ENCODE results near the gene SLC9A7.

SLC9A7 gene

DNA sequence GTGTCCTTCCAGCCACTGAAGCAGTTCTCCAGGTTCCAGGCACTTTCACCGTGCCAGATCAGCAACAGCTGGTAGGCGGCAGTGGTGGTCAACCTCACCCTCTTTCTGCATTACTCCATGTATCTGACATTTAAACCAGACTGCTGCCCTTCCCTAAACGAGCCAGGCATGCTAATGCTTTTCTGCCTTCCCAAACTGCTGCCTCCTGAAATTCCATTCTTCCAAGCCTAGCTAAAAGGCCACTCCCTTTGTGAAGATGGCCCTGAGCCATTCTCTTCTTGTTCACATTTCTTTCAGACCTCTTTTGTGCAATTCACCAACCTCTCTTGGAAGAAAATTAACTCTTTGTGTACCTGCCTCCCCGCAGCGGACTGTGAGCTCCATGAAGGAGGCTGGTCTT is 111.7 kb downstream of the SLC9A7 start:
- H3K4me3 ChIP-seq (ENCODE audit: low read length): no peak overlapping the region
- peaks cover 32% of the 10 kb centered on the region for H3K4me1 ChIP-seq (ENCODE audit: insufficient read depth, low read length)
- H3K36me3 ChIP-seq (ENCODE audit: insufficient read depth, low read length): no peaks in the 10 kb centered on the region
- H2AFZ ChIP-seq (ENCODE audit: low read depth, low read length): no peak overlapping the region
- H3K9me3 ChIP-seq (ENCODE audit: low read length): no peaks in the 10 kb centered on the region
- H3K27me3 ChIP-seq (ENCODE audit: insufficient read depth, low read length): no peaks in the 10 kb centered on the region

DNA sequence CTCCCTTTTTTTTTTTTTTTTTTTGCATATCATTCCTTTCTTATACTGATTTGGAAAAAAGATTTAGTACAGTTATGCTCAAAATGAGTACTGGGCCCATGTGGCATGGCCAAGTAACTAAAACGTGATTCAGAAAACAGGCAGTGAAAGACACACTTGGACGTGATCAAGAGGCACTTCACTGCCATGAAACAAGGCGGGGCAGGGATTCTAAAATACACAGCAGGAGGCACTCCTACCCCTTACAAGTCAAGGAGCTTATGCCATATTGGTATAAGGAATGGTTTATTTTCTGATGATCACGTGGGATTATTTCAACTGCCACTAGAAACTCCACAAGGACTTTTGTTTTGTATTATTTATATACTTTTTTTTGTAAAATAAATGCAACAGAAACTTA is 113.3 kb downstream of the SLC9A7 start:
- Histone ChIP-seq H2AFZ (ENCODE audit: low read depth, low read length) (no peak overlapping the region), H3K36me3 (ENCODE audit: insufficient read depth, low read length) (no peaks in the 10 kb centered on the region), H3K4me1 (ENCODE audit: insufficient read depth, low read length) (peaks cover 32% of the 10 kb centered on the region), H3K9me3 (ENCODE audit: low read length) (no peaks in the 10 kb centered on the region), H3K4me3 (ENCODE audit: low read length) (no peak overlapping the region), H3K27me3 (ENCODE audit: insufficient read depth, low read length) (no peaks in the 10 kb centered on the region)

DNA sequence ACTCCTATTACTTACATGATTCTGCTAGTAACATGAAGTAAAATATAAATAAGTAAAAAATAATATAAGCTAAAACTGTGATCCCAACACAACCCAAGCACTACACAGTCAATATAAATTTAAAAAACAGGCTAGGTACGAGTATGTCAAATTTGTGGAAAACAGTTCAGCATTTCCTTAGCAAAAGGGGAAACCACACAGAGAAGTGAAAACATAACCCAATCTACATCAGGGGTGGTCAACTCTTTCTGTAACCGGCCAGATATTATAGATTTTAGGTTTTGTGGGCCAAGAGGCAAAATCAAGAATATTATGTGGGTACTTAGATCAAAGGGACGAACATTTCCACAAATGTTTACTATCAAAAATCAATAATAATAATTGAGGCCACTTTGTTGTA is 115.3 kb downstream of the SLC9A7 start:
- Histone ChIP-seq H3K9me3 (ENCODE audit: low read length) (no peaks in the 10 kb centered on the region), H3K36me3 (ENCODE audit: insufficient read depth, low read length) (no peaks in the 10 kb centered on the region)

DNA sequence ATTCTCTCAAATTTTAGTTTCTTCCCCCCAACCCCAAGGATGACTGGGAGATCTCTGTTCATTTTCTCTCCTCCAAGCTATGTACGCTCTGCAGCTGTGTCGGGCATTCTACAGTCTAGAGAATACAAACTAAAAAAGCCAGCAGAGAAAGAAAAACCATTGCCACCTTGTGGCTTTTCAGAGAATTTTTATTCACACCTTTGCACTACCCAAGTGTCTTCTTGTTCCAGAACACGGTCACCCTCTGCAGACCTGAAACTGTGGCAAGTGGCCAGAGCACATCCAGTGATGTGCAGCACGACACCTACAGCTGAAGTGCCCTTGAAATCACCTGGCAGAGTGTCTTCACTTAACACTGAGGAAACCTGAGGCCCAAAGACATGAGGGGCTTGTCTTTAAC is 116.8 kb downstream of the SLC9A7 start:
- Histone ChIP-seq H3K4me1 (ENCODE audit: insufficient read depth, low read length) (peaks cover 5% of the 10 kb centered on the region), H3K36me3 (ENCODE audit: insufficient read depth, low read length) (no peaks in the 10 kb centered on the region), H3K4me3 (ENCODE audit: low read length) (no peak overlapping the region), H3K27me3 (ENCODE audit: insufficient read depth, low read length) (no peaks in the 10 kb centered on the region), H3K9me3 (ENCODE audit: low read length) (no peaks in the 10 kb centered on the region), H2AFZ (ENCODE audit: low read depth, low read length) (no peak overlapping the region)

More for the DNA sequence above, 115.3 kb downstream of the SLC9A7 start:
- Histone ChIP-seq H2AFZ (ENCODE audit: low read depth, low read length) (no peak overlapping the region), H3K27me3 (ENCODE audit: insufficient read depth, low read length) (no peaks in the 10 kb centered on the region), H3K4me1 (ENCODE audit: insufficient read depth, low read length) (peaks cover 13% of the 10 kb centered on the region), H3K4me3 (ENCODE audit: low read length) (no peak overlapping the region)

DNA sequence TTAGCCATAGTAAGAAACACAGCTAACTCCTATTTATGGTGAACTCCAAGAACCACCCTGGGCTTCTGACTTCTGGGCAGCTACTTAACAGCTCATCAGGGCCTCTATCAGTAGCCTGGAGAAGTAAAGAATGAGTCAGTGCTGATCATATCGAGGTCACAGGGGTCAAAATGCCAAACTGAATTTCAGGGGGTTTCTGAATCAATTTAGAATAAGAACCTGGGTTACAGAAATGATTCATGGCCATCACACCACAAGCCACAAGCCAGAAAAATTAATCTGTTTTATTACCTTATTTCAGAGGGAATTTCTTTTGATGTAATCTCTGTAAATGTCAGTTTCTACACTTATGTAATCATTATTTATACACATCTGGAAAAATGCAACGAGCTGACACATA is 121.0 kb downstream of the SLC9A7 start:
- H2AFZ ChIP-seq (ENCODE audit: low read depth, low read length): no peak overlapping the region
- no peak overlapping the region for H3K4me3 ChIP-seq (ENCODE audit: low read length)
- H3K36me3 ChIP-seq (ENCODE audit: insufficient read depth, low read length): no peaks in the 10 kb centered on the region
- H3K27me3 ChIP-seq (ENCODE audit: insufficient read depth, low read length): no peaks in the 10 kb centered on the region
- H3K9me3 ChIP-seq (ENCODE audit: low read length): no peaks in the 10 kb centered on the region
- no peaks in the 10 kb centered on the region for H3K4me1 ChIP-seq (ENCODE audit: insufficient read depth, low read length)

DNA sequence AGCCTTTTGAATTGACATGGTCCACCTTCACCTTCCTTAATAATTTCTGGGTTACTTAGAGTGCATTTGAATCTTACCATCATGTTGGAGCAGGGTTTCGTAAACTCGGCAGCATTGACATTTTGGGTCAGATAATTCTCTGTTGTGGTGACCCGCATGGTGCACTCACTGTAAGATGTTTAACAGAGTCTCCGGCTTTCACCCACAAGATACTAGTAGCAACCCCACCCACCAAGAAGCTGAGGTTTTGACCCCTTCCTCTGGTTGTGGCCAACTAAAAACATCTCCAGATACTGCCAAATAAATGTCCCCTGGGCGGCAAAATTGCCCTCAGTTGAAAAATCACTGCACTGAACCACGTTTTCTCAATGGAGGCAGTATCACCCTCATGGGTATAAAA is 122.7 kb downstream of the SLC9A7 start:
- no peak overlapping the region for H3K4me3 ChIP-seq (ENCODE audit: low read length)
- H3K36me3 ChIP-seq (ENCODE audit: insufficient read depth, low read length): no peaks in the 10 kb centered on the region
- H3K9me3 ChIP-seq (ENCODE audit: low read length): no peaks in the 10 kb centered on the region
- H3K4me1 ChIP-seq (ENCODE audit: insufficient read depth, low read length): no peaks in the 10 kb centered on the region
- no peaks in the 10 kb centered on the region for H3K27me3 ChIP-seq (ENCODE audit: insufficient read depth, low read length)
- no peak overlapping the region for H2AFZ ChIP-seq (ENCODE audit: low read depth, low read length)

DNA sequence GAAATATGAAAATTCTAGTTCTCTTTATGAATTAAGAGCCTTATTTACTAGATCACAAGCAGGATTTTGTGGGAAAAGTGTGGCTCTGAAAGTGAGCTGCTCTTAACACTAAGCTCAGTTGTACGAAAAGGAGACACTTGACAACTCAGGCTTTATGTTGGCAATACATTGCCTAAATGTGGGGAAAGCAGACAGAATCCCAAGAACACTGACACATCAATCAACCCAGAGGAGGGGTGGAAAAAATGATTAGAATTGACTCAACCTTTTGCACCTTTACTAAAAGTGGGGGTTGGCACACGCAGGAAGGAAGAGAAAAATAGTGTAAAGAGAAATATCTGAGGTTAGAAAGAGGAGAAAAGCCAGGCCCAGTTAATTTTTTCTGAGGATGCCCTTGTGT is 123.7 kb downstream of the SLC9A7 start:
- no peak overlapping the region for H3K4me3 ChIP-seq (ENCODE audit: low read length)
- no peak overlapping the region for H2AFZ ChIP-seq (ENCODE audit: low read depth, low read length)
- H3K9me3 ChIP-seq (ENCODE audit: low read length): no peaks in the 10 kb centered on the region
- no peaks in the 10 kb centered on the region for H3K27me3 ChIP-seq (ENCODE audit: insufficient read depth, low read length)
- no peaks in the 10 kb centered on the region for H3K4me1 ChIP-seq (ENCODE audit: insufficient read depth, low read length)
- no peaks in the 10 kb centered on the region for H3K36me3 ChIP-seq (ENCODE audit: insufficient read depth, low read length)

DNA sequence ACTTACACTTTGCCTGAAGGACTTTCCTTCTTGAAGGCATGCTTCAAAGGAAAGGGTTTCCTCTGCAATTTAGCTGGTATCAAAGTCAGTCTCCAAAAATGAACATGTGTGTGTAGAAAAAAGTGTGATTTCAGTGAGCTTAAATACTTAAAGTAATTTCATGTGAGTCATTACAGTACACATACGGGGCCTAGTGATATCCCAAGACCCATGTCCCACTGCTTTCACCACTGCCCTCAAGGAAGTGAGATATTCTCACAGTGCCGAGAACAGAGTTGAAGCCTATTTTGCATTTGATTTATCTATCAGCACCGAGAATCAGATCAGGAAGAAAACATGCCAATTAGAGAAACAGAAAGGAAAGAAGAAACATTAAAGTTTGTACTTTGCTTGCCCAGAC is 124.3 kb downstream of the SLC9A7 start:
- no peak overlapping the region for H2AFZ ChIP-seq (ENCODE audit: low read depth, low read length)

DNA sequence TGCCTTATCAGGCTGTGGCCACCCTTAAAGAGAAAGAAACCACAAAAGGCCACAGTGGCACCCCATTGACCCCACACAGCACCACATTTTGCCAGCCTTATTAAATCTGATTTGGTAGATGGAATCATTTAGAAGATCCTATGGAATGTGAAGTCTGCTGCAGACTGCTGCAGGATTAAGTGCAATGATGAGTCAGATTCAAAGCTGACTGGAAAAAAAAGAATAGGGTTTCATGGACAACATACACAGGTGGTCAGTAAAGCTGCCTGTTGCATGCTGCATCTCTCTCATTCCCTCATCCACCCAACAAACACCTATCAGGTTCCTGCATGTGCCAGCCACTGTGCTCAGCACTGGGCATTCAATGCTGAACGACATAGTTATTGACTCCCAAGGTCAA is 128.8 kb downstream of the SLC9A7 start:
- H2AFZ ChIP-seq (ENCODE audit: low read depth, low read length): no peak overlapping the region
- H3K27me3 ChIP-seq (ENCODE audit: insufficient read depth, low read length): no peaks in the 10 kb centered on the region
- no peak overlapping the region for H3K4me3 ChIP-seq (ENCODE audit: low read length)
- no peaks in the 10 kb centered on the region for H3K9me3 ChIP-seq (ENCODE audit: low read length)
- no peaks in the 10 kb centered on the region for H3K36me3 ChIP-seq (ENCODE audit: insufficient read depth, low read length)
- H3K4me1 ChIP-seq (ENCODE audit: insufficient read depth, low read length): no peaks in the 10 kb centered on the region

More for the DNA sequence above, 124.3 kb downstream of the SLC9A7 start:
- Histone ChIP-seq H3K4me3 (ENCODE audit: low read length) (no peak overlapping the region), H3K4me1 (ENCODE audit: insufficient read depth, low read length) (no peaks in the 10 kb centered on the region), H3K27me3 (ENCODE audit: insufficient read depth, low read length) (no peaks in the 10 kb centered on the region), H3K36me3 (ENCODE audit: insufficient read depth, low read length) (no peaks in the 10 kb centered on the region), H3K9me3 (ENCODE audit: low read length) (no peaks in the 10 kb centered on the region)

DNA sequence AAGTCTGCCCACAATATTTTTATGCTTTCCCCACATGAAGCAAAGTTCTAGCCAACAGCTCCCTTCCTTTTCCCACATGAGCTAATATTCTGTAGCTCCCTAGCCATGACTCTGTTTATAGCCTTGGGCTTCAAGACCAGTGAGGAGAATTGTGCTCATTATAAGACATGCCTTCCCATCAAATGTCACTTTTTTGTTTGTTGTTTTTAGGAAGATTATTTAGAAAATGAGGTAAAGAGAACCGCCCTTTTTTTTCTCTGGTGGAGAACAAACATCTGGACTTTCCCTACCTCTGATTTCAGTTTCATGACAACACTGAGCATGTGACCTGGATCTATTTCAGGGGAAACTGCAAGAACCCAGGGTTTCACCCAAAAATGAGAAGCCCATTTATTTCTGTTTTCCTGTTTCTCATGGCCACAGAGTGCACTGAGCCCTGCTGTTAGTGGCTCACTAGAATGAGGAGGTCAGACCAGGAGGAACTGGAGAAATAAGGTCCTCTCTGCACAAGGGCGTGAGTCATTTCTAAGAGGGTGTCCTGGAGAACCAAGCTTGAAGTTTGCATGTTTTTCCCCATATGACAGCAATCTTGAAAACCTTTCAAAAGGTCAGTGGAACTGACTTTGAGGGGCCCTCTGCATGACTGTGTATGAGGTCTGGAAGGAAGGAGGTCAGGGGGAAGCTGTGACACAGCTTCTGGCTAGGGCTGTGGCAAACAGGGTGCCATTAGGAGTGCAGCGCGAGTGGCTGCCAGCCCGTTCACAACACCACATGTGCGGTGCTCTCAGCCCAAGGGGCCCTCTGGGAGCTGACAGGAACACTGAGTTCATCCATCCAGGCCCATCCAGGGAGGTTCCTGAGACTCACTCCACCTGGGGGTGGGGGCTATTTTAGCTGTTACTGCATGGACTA is 130.2 kb downstream of the SLC9A7 start:
- no peaks in the 10 kb centered on the region for H3K9me3 ChIP-seq (ENCODE audit: low read length)
- no peaks in the 10 kb centered on the region for H3K4me1 ChIP-seq (ENCODE audit: insufficient read depth, low read length)
- no peak overlapping the region for H2AFZ ChIP-seq (ENCODE audit: low read depth, low read length)
- H3K4me3 ChIP-seq (ENCODE audit: low read length): no peak overlapping the region
- no peaks in the 10 kb centered on the region for H3K36me3 ChIP-seq (ENCODE audit: insufficient read depth, low read length)
- H3K27me3 ChIP-seq (ENCODE audit: insufficient read depth, low read length): no peaks in the 10 kb centered on the region

DNA sequence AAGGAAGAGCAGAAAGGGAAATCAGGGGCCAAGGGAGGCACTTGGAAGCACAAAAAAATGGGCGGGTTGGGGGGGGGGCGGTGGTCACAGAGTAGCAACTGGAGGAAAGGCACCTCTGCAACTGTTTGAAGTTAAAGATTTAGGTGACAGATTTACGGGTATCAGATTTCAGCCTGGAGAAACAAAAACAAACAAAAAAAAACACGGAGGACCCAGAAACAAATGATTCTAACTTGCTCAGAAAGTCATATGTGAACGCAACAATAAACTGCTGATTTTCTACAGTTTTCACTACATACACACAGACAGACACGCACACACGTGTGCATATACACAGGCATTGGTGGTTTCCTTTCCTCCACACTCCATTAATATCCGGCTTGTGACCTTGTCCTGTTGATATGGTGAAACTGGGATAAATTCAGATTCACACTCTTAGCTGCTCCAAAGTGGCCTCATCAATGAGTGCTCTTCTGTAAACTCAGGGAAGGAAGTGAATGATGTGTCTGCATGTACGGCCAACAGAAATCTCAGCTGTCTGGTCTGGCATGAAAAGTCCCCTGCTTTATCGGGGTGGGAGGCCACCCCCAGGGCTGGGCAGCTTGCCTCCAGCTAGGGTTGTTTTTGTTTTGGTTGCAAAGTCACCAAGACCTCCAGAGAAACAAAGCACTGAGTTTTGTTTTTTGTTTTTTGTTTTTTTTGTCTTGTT is 131.1 kb downstream of the SLC9A7 start:
- no peaks in the 10 kb centered on the region for H3K36me3 ChIP-seq (ENCODE audit: insufficient read depth, low read length)
- H3K27me3 ChIP-seq (ENCODE audit: insufficient read depth, low read length): no peaks in the 10 kb centered on the region
- H3K9me3 ChIP-seq (ENCODE audit: low read length): no peaks in the 10 kb centered on the region
- H3K4me3 ChIP-seq (ENCODE audit: low read length): no peak overlapping the region
- no peak overlapping the region for H2AFZ ChIP-seq (ENCODE audit: low read depth, low read length)
- H3K4me1 ChIP-seq (ENCODE audit: insufficient read depth, low read length): no peaks in the 10 kb centered on the region

DNA sequence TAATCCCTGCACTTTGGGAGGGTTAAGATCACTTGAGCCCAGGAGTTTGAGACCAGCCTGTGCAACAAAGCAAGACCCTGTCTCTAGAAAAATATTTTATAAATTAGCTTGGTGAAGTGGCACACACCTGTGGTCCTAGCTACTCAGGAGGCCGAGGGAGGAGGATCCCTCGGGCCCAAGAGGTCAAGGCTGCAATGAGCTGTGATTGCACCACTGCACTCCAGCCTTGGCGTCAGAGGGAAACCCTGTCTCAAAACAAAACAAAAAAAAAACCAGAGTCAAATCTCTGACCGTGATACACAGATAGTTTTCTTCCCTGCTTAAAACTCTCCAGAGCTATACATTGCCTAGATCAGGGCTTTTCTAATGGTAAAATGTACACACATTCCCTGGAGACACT is 131.9 kb downstream of the SLC9A7 start:
- no peaks in the 10 kb centered on the region for H3K9me3 ChIP-seq (ENCODE audit: low read length)
- no peaks in the 10 kb centered on the region for H3K36me3 ChIP-seq (ENCODE audit: insufficient read depth, low read length)
- H2AFZ ChIP-seq (ENCODE audit: low read depth, low read length): no peak overlapping the region
- no peaks in the 10 kb centered on the region for H3K27me3 ChIP-seq (ENCODE audit: insufficient read depth, low read length)
- no peaks in the 10 kb centered on the region for H3K4me1 ChIP-seq (ENCODE audit: insufficient read depth, low read length)
- H3K4me3 ChIP-seq (ENCODE audit: low read length): no peak overlapping the region

DNA sequence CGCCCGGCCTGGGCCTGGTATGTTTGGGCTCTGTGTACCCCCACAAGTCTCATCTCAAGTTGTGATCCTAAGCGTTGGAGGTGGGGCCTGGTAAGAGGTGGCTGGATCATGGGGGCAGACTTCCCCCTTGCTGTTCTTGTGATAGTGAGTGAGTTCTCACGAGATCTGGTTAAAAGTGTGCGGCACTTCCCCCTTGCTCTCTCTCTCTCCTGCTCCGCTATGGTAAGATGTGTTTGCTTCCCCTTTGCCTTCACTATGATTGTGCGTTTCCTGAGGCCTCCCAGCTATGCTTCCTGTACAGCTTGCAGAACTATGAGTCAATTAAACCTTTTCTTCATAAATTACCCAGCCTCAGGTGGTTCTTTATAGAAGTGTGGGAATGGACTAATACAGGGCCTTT is 132.4 kb downstream of the SLC9A7 start:
- Histone ChIP-seq H3K4me1 (ENCODE audit: insufficient read depth, low read length) (no peaks in the 10 kb centered on the region), H3K9me3 (ENCODE audit: low read length) (no peaks in the 10 kb centered on the region), H3K27me3 (ENCODE audit: insufficient read depth, low read length) (no peaks in the 10 kb centered on the region), H3K4me3 (ENCODE audit: low read length) (no peak overlapping the region), H2AFZ (ENCODE audit: low read depth, low read length) (no peak overlapping the region), H3K36me3 (ENCODE audit: insufficient read depth, low read length) (no peaks in the 10 kb centered on the region)

All from neuron (in vitro differentiated cells).